Endodermal cell (in vitro differentiated cells): Measurements from ENCODE around the gene PTMS. TPM values are rescaled to one million over a fixed set of nuclear protein-coding genes. Genes with fewer than 3 reads are reported as not detected.

ENCODE experiments used
- DNase-seq: peaks from one replicate; pipeline ENCODE4 v3.0.0-alpha.2; 2017
- H3K27ac ChIP-seq: 2 replicates; pipeline ENCODE4 v1.5.1; 2013; ENCODE audit warnings: mild to moderate bottlenecking, low read depth, low read length, moderate library complexity
- H3K27me3 ChIP-seq: 2 replicates; pipeline ENCODE4 v1.6.1; 2013; ENCODE audit warnings: mild to moderate bottlenecking, low read length, moderate library complexity; ENCODE audit not compliant: insufficient read depth, control insufficient read depth, poor library complexity, severe bottlenecking
- H3K36me3 ChIP-seq: 2 replicates; pipeline ENCODE4 v1.7.0; 2013; ENCODE audit warnings: mild to moderate bottlenecking, low read length, moderate library complexity; ENCODE audit not compliant: control insufficient read depth, insufficient read depth
- H3K4me1 ChIP-seq: one replicate; pipeline ENCODE4 v1.7.0; 2013; ENCODE audit warnings: low read length; ENCODE audit not compliant: control insufficient read depth, insufficient read depth
- H3K4me3 ChIP-seq: 2 replicates; pipeline ENCODE4 v1.5.1; 2013; ENCODE audit warnings: mild to moderate bottlenecking, low read length, moderate library complexity
- H3K9ac ChIP-seq: 2 replicates; pipeline ENCODE4 v1.6.1; 2013; ENCODE audit warnings: mild to moderate bottlenecking, low read length, moderate library complexity; ENCODE audit not compliant: poor library complexity, severe bottlenecking; ENCODE audit errors: extremely low read depth
- H3K9me3 ChIP-seq: 2 replicates; pipeline ENCODE4 v1.6.1; 2013; ENCODE audit warnings: mild to moderate bottlenecking, low read length, moderate library complexity; ENCODE audit not compliant: control insufficient read depth
- H3K27ac Mint-ChIP-seq: 2 replicates; pipeline ENCODE4 v1.8.0; 2020; ENCODE audit warnings: mixed read lengths
- H3K27me3 Mint-ChIP-seq: 2 replicates; pipeline ENCODE4 v1.8.0; 2021; ENCODE audit warnings: mild to moderate bottlenecking, mixed read lengths; ENCODE audit not compliant: insufficient read depth
- H3K36me3 Mint-ChIP-seq: 2 replicates; pipeline ENCODE4 v1.8.0; 2020; ENCODE audit warnings: low read depth, mixed read lengths
- H3K4me1 Mint-ChIP-seq: 2 replicates; pipeline ENCODE4 v1.8.0; 2020; ENCODE audit warnings: mixed read lengths
- H3K4me3 Mint-ChIP-seq: 2 replicates; pipeline ENCODE4 v1.8.0; 2020; ENCODE audit warnings: mild to moderate bottlenecking, moderate library complexity, mixed read lengths
- H3K9me3 Mint-ChIP-seq: 2 replicates; pipeline ENCODE4 v1.8.0; 2020; ENCODE audit warnings: mild to moderate bottlenecking, mixed read lengths
- CTCF ChIP-seq: fragments of 200-600 bp; sonication (generic); conservative IDR thresholded peaks from 2 replicates; pipeline ENCODE4 v1.5.0; 2021; ENCODE audit warnings: antibody characterized with exemption, mild to moderate bottlenecking
- WGBS, 2 experiments: methylation state at CpG; one replicate each; pipeline versions ENCODE4 v1.1.5 to v1.1.7; 2013; ENCODE audit warnings: missing lambda C conversion rate in 2 of 2, mixed read lengths in 1 of 2; ENCODE audit not compliant: insufficient coverage in 1 of 2, insufficient read length in 1 of 2; 5-methylcytosine and 5-hydroxymethylcytosine counted together
- total RNA-seq, 2 donors: library from RNA; stranded (reverse); fragmentation: NEBNext Ultra II Directional in 1 of 2; extraction: Animal tissue kit (Norgen Biotek cat#: 25700) in 1 of 2; gene quantifications; 2 replicates in 1 of 2; 3 replicates in 1 of 2; pipeline ENCODE4 v1.2.1, GENCODE V29; 2021

The PTMS gene
- total RNA-seq, 2 donors from 2014 or later = 637 to 888 TPM

GRCh38 chr12:6767353-6768319 lies 1.5 kb downstream of the PTMS start:
- H3K36me3 Mint-ChIP-seq = peaks cover 27% of the 10 kb centered on the region
- peak overlapping the region; percentile 94 for H3K4me3 ChIP-seq
- H3K27ac Mint-ChIP-seq = peak overlapping the region; percentile 91
- peaks cover 3% of the 10 kb centered on the region for H3K27me3 ChIP-seq
- TF ChIP-seq CTCF = no peak
- peaks cover 15% of the 10 kb centered on the region for H3K4me1 ChIP-seq
- H3K27ac ChIP-seq = peak overlapping the region; percentile 21
- H3K9me3 Mint-ChIP-seq = no peaks in the 10 kb centered on the region
- peaks cover 43% of the 10 kb centered on the region for H3K4me1 Mint-ChIP-seq
- H3K9me3 ChIP-seq = no peaks in the 10 kb centered on the region
- WGBS, 2 experiments = 2 to 3% methylated on average over 22 to 36 of the region's 44 CpGs
- peak overlapping the region; percentile 82 for H3K4me3 Mint-ChIP-seq
- H3K9ac ChIP-seq = peak overlapping the region; percentile 82
- H3K36me3 ChIP-seq = peaks cover 26% of the 10 kb centered on the region
- peak; percentile 77 for DNase-seq
- H3K27me3 Mint-ChIP-seq = peaks cover 22% of the 10 kb centered on the region

DNA sequence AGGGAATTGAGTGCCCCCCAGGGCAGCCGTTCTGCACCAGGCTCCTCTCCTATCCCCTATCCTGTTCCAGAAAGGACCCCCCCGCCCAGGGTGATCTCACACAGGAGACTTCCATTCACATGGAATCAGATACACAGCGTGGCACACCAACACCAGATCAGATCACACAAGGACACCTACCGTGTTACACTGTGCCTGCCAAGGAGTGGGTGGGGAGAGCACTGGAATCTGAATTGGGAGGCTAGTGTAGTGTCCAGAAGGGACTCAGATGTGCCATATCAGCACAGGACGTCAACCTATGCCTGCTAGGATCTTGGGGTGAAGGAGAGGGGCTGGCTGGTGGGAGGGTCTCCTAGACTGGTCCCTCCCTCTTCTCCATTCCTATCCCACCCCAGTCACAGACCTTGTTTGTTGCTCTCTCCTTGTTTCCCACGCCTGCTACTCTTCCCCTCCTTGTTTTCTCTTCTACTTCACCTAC lies 2.3 kb downstream of the PTMS start:
- peak overlapping the region; percentile 94 for H3K4me3 ChIP-seq
- no peak for DNase-seq
- Mint-ChIP-seq H3K4me3 (peak overlapping the region; percentile 82), H3K9me3 (no peaks in the 10 kb centered on the region), H3K27ac (peak overlapping the region; percentile 73), H3K36me3 (peaks cover 29% of the 10 kb centered on the region), H3K27me3 (peaks cover 30% of the 10 kb centered on the region), H3K4me1 (peaks cover 46% of the 10 kb centered on the region)
- peaks cover 11% of the 10 kb centered on the region for H3K4me1 ChIP-seq
- peaks cover 11% of the 10 kb centered on the region for H3K27me3 ChIP-seq
- no peak for TF ChIP-seq CTCF
- no peaks in the 10 kb centered on the region for H3K9me3 ChIP-seq
- peaks cover 26% of the 10 kb centered on the region for H3K36me3 ChIP-seq
- H3K27ac ChIP-seq = peak overlapping the region; percentile 95
- WGBS, 2 experiments = 15% methylated on average over 6 of the region's 6 CpGs; no CpG with 5 or more reads in 1 of the 2 experiments
- H3K9ac ChIP-seq = peak overlapping the region; percentile 28

DNA sequence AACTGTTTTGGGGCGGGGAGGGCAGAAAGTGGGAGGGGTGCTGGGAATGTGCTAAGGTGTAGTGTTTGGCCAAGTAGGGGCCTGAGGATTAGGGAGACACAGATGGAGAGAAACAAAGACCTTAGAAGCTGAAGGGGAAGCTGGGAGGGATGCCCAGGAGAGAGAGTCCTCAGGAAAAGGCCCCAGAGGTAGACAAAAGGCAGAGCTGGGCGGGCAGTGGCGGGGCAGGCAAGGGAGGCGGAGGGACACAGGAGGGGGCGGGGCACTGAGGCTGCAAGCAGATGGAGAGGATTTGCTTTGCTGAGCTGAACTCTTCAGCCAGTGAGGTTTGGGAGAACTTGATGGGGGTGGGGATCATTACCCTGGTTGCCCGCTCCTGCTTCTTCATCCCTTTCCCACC lies 2.8 kb downstream of the PTMS start:
- WGBS, 2 experiments = 31 to 36% methylated on average over 2 to 6 of the region's 6 CpGs
- no peaks in the 10 kb centered on the region for H3K9me3 Mint-ChIP-seq
- peak overlapping the region; percentile 28 for H3K9ac ChIP-seq
- peaks cover 11% of the 10 kb centered on the region for H3K27me3 ChIP-seq
- peaks cover 26% of the 10 kb centered on the region for H3K36me3 ChIP-seq
- H3K4me3 Mint-ChIP-seq = peak overlapping the region; percentile 82
- H3K27me3 Mint-ChIP-seq = peaks cover 33% of the 10 kb centered on the region
- no peaks in the 10 kb centered on the region for H3K9me3 ChIP-seq
- H3K27ac ChIP-seq = peak overlapping the region; percentile 95
- no peak for TF ChIP-seq CTCF
- peak overlapping the region; percentile 94 for H3K4me3 ChIP-seq
- peaks cover 29% of the 10 kb centered on the region for H3K36me3 Mint-ChIP-seq
- H3K27ac Mint-ChIP-seq = peak overlapping the region; percentile 73
- H3K4me1 ChIP-seq = peaks cover 8% of the 10 kb centered on the region
- peak; percentile 96 for DNase-seq
- peaks cover 41% of the 10 kb centered on the region for H3K4me1 Mint-ChIP-seq
